Activated CD4-positive, alpha-beta T cell treated with anti-CD3 and anti-CD28 coated beads, Interleukin-2, amount 10 ng/mL, durations not matched to agents 7 days and 5 days (primary cell): ENCODE results near the gene NFAT5. TPM values are rescaled to one million over a fixed set of nuclear protein-coding genes. Genes with fewer than 3 reads are reported as not detected.
A peak's percentile ranks its signal among the peaks of the same experiment; 100 is the strongest.
"Not testable (repeated sequence)": the region's sequence is repeated elsewhere in the genome, so short reads cannot be mapped to it uniquely, and the experiment has no call there.

Source experiments
- CTCF ChIA-PET: fragments of 350-600 bp; sonication (Branson Sonifier 250); formaldehyde crosslinking; loops from one replicate; lab custom pipeline; 2021; ENCODE audit warnings: antibody characterized with exemption; lab: Charles Lee
- POLR2A ChIA-PET: fragments of 350-600 bp; sonication (Branson Sonifier 250); formaldehyde crosslinking; loops from one replicate; lab custom pipeline; 2021; ENCODE audit warnings: antibody characterized with exemption; lab: Charles Lee
- DNase-seq: peaks from one replicate; pipeline ENCODE4 v3.0.0-alpha.2; 2020
- H3K27ac Mint-ChIP-seq: one replicate; pipeline ENCODE4 v1.8.0; 2021; ENCODE audit warnings: mild to moderate bottlenecking, moderate library complexity, mixed read lengths
- H3K27me3 Mint-ChIP-seq: one replicate; pipeline ENCODE4 v1.8.0; 2021; ENCODE audit warnings: mixed read lengths
- H3K36me3 Mint-ChIP-seq: one replicate; pipeline ENCODE4 v1.8.0; 2021; ENCODE audit warnings: low read depth, mixed read lengths
- H3K4me1 Mint-ChIP-seq: one replicate; pipeline ENCODE4 v1.8.0; 2021; ENCODE audit warnings: mixed read lengths
- H3K4me3 Mint-ChIP-seq: one replicate; pipeline ENCODE4 v1.8.0; 2021; ENCODE audit warnings: mild to moderate bottlenecking, moderate library complexity, mixed read lengths
- H3K9me3 Mint-ChIP-seq: one replicate; pipeline ENCODE4 v1.8.0; 2021; ENCODE audit warnings: mixed read lengths
- total RNA-seq, 2 experiments: library from RNA; stranded (reverse); gene quantifications; one replicate each; pipeline ENCODE4 v1.2.3, GENCODE V29; 2021

NFAT5 gene
- 10 to 100 TPM; 18.5 to 19.5 TPM for total RNA-seq

DNA sequence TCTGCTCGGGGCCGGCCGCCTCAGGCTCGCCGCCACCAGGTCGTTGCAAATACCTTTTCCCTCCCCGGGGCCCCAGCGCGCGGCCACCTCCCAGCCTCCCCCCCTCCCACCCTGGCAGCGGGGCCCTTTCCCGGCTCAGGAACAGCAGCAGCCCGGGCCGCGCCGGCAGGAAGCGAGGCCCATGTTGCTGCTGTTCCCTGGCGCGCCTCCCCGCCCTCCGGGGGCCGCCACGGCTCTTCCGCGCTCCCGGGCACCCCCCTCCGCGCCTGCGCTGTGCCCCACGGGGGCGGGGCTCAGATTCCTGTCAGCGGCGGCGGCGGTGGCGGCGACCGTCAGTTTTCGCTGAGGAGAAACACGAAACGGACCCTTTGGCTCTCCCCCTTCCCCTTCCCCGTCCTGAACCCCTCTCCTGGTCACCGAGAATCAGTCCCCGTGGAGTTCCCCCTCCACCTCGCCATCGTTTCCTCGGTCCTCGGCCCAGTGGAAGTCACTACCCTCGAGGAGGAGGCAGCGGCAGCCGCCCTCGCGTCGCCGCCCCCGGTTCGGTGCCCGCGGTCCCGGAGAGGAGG, at the start of gene NFAT5:
NFAT5 (plus strand) TSS at position 296 of the 569 bp plus-strand sequence. CDS start 336 bp downstream, outside the sequence.
- Mint-ChIP-seq H3K27ac (peak within 1 kb of the TSS; percentile 98), H3K4me3 (peak within 1 kb of the TSS; percentile 96), H3K27me3 (no peaks in the 10 kb centered on the region), H3K9me3 (no peaks in the 10 kb centered on the region), H3K36me3 (peaks cover 9% of the 10 kb centered on the region), H3K4me1 (peaks cover 43% of the 10 kb centered on the region)
- CTCF ChIA-PET, result no interaction called here
- peak; percentile 84 for DNase-seq
- POLR2A ChIA-PET, result no interaction called here

DNA sequence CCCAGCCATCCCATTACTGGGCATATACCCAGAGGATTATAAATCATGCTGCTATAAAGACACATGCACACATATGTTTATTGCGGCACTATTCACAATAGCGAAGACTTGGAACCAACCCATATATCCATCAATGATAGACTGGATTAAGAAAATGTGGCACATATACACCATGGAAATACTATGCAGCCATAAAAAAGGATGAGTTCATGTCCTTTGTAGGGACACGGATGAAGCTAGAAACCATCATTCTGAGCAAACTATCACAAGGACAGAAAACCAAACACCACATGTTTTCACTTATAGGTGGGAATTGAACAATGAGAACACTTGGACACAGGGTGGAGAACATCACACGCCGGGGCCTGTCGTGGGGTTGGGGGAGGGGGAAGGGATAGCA, 47.9 kb upstream of the NFAT5 start:
- H3K9me3 Mint-ChIP-seq, H3K27me3 Mint-ChIP-seq, POLR2A ChIA-PET, H3K4me3 Mint-ChIP-seq, H3K27ac Mint-ChIP-seq, DNase-seq, CTCF ChIA-PET, H3K36me3 Mint-ChIP-seq: not testable (repeated sequence)
- H3K4me1 Mint-ChIP-seq, result peaks cover 19% of the 10 kb centered on the region

DNA sequence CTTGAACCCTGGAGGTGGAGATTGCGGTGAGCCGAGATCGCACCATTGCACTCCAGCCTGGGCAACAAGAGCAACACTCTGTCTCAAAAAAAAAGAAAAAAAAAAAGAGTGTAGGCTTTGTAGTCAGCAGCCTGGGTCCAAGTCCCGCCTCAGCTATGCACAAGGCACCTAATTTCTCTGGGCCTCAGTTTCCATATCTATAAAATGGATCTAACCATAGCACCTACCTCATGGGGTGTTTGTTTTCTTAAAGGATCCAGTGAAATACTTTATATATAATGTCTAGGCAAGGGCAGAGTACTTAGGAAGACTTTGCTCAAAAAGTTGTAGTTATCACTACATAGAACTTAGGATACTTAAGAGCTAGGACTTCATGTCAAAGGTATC, 45.4 kb upstream of the NFAT5 start:
- Mint-ChIP-seq H3K27ac (no peak overlapping the region), H3K9me3 (peaks cover 3% of the 10 kb centered on the region), H3K4me1 (peaks cover 19% of the 10 kb centered on the region), H3K4me3 (no peak overlapping the region), H3K36me3 (no peaks in the 10 kb centered on the region), H3K27me3 (no peaks in the 10 kb centered on the region)
- no peak for DNase-seq
- POLR2A ChIA-PET, result interaction anchor here (0.5 kb wide), 2 partner anchors 24 to 309 kb away, joined by 8 read pairs; no protein-coding TSS in a partner anchor
- CTCF ChIA-PET, result interaction anchor here (1.0 to 1.4 kb wide), 5 partner anchors 10 to 124 kb away, joined by 3 to 4 read pairs (median 4); no protein-coding TSS in a partner anchor

DNA sequence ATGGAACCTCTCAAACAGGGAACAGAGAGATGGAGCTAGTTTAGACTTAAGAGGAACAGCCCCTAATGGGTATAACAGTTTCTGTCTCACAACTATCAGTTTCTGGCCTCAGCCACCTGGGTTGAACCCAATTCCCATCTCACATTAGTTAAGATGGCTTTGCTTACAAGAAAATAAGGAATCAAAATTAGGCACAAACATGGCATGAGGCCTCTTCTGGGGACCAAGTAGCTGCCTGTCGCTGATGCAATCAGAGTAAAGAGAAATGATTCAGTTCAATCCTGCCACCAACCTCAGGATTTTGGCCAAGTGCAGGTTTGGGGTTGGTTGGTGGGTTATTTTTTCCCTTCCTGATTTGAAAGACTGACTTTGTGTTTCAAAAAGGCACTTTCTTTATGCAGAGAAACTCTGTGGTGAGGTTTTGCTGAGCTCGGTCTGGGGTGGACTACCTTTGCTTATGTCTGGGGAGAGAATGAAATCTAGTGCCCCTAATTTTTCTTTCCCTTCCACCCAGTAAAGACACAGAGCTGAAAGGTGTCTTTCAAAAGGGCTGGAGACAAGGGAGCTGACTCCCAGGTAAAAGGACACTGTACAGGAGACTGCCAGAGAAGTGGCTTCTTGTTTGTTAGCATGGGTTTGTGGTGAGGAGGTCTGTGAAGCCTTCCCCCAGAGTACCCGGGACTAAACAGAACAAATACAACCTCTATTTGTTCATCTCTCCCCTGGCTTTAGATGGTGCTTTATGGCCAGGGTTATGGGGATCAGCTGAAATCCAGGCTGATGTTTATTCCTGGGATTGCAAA, 44.8 kb upstream of the NFAT5 start:
- CTCF ChIA-PET, result interaction anchor here (0.6 to 1.4 kb wide), 6 partner anchors 9 to 125 kb away, joined by 3 to 4 read pairs (median 4); no protein-coding TSS in a partner anchor
- Mint-ChIP-seq H3K27me3 (no peaks in the 10 kb centered on the region), H3K9me3 (peaks cover 3% of the 10 kb centered on the region), H3K36me3 (no peaks in the 10 kb centered on the region), H3K27ac (peak overlapping the region; percentile 50), H3K4me3 (no peak overlapping the region), H3K4me1 (peaks cover 19% of the 10 kb centered on the region)
- peak; percentile 26 for DNase-seq
- POLR2A ChIA-PET, result interaction anchor here (0.5 to 0.6 kb wide), 3 partner anchors 18 to 309 kb away, joined by 3 to 8 read pairs (median 5); no protein-coding TSS in a partner anchor

GRCh38 chr16:69522041-69522578, 43.7 kb upstream of the NFAT5 start:
- no peaks in the 10 kb centered on the region for H3K27me3 Mint-ChIP-seq
- POLR2A ChIA-PET, result no interaction called here
- H3K4me1 Mint-ChIP-seq, result peaks cover 19% of the 10 kb centered on the region
- H3K36me3 Mint-ChIP-seq, result no peaks in the 10 kb centered on the region
- CTCF ChIA-PET, result interaction anchor here (0.5 kb wide), 1 partner anchor 19 kb away, joined by 3 read pairs; no protein-coding TSS in a partner anchor
- H3K4me3 Mint-ChIP-seq, result no peak overlapping the region
- no peak overlapping the region for H3K27ac Mint-ChIP-seq
- DNase-seq, result no peak
- H3K9me3 Mint-ChIP-seq, result peaks cover 3% of the 10 kb centered on the region

DNA sequence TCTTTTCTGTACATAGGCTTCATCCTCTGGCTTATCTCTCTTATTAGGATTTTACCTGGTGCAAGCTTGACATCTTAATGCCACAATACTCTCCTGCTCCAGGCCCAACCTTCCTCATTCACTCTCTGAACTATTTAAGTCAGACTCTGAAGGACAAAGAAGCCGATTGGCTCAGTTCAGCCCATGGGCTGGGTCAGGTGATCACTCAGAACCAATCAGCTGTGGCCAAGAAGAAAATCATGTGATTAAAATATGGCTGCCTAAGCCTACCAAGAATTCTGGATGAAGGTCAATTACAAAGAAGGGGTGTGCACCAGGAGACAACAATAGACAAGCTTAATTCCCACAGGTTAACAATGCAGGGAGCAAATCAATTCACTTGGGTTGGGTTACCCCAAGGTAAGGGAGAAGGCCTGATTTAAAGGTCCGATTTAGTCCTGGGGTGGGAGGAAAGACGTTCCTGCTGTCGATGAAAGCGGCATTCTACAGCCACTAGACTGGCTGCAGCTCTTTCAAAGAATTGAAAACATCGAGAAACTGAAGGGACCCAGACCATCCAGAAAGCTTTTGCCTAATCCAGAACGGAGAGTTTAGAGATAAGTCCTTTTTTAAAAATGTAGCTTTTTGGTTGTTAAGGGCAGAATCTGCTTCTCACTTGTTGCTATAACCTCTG, 42.9 kb upstream of the NFAT5 start:
- no peaks in the 10 kb centered on the region for H3K27me3 Mint-ChIP-seq
- ChIA-PET CTCF (interaction anchor here (0.5 kb wide), 1 partner anchor 20 kb away, joined by 3 read pairs; no protein-coding TSS in a partner anchor), POLR2A (no interaction called here)
- H3K36me3 Mint-ChIP-seq, result no peaks in the 10 kb centered on the region
- peaks cover 19% of the 10 kb centered on the region for H3K4me1 Mint-ChIP-seq
- no peak overlapping the region for H3K4me3 Mint-ChIP-seq
- H3K9me3 Mint-ChIP-seq, result peaks cover 3% of the 10 kb centered on the region
- DNase-seq, result no peak
- no peak overlapping the region for H3K27ac Mint-ChIP-seq

DNA sequence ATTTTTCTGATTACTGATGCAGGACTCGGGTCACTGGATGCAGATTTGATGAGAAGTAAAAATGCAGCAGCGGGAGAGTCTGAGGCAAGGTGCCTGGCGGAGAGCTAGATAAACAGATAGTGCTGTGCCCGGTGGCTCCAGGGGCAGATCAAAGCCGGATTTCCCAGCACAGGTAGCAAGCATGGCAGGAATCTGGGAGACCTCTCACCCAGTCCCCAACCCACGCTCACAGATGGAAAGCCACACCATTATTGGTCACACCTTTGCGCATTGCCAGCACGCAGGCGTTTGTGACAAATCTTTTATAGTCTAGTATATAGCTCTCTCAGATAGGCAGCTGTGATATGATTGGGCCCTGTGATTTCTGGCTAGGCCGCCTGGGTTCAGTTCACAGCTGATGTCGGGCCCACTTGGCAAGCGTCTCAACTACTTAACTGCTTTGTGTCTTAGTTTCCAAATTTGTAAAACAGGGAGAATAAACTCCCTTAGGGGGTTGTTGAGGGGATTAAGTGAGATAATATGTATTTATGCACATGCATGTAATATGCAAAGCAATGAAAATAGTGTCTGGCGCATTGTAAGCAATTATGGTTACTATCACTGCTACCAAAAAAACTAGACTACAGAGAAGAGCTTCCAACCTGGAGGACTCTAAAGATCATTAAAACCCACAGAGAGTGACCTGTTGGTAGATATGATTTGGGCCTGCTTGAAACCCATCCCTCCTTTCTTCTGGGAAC, 42.0 kb upstream of the NFAT5 start:
- ChIA-PET CTCF (no interaction called here), POLR2A (no interaction called here)
- Mint-ChIP-seq H3K36me3 (no peaks in the 10 kb centered on the region), H3K27ac (no peak overlapping the region), H3K4me1 (peaks cover 19% of the 10 kb centered on the region), H3K9me3 (peaks cover 2% of the 10 kb centered on the region), H3K4me3 (no peak overlapping the region), H3K27me3 (no peaks in the 10 kb centered on the region)
- DNase-seq, result no peak

- H3K27ac Mint-ChIP-seq, result no peak overlapping the region
- H3K9me3 Mint-ChIP-seq, result no peaks in the 10 kb centered on the region
- H3K36me3 Mint-ChIP-seq, result no peaks in the 10 kb centered on the region
- H3K4me1 Mint-ChIP-seq, result peaks cover 15% of the 10 kb centered on the region
- ChIA-PET POLR2A (no interaction called here), CTCF (interaction anchor here (1.1 kb wide), 1 partner anchor 84 kb away, joined by 3 read pairs; no protein-coding TSS in a partner anchor)
- no peak for DNase-seq
- no peaks in the 10 kb centered on the region for H3K27me3 Mint-ChIP-seq
- H3K4me3 Mint-ChIP-seq, result no peak overlapping the region
Measured at GRCh38 chr16:69526831-69527655, 38.7 kb upstream of the NFAT5 start.

DNA sequence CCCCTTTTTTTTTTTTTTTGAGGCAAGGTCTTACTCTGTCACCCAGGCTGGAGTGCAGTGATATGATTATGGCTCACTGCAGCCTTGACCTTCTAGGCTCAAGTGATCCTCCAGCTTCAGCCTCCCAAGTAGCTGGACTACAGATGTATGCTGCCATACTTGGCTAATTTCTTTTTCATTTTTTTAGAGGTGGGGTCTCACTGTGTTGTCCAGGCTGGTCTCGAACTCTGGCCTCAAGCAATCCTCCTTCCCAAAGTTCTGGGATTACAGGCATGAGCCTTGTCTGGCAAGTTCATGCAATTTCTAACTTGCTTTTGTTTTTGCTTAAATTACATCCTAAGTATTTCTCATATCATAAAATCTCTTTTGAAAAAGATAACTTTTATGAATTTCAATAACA, 33.8 kb upstream of the NFAT5 start:
- Mint-ChIP-seq H3K27me3 (no peaks in the 10 kb centered on the region), H3K36me3 (no peaks in the 10 kb centered on the region), H3K4me3 (no peak overlapping the region), H3K27ac (no peak overlapping the region), H3K9me3 (no peaks in the 10 kb centered on the region), H3K4me1 (peaks cover 13% of the 10 kb centered on the region)
- POLR2A ChIA-PET, result no interaction called here
- CTCF ChIA-PET, result no interaction called here
- no peak for DNase-seq

- ChIA-PET POLR2A (no interaction called here), CTCF (interaction anchor here (0.6 kb wide), 2 partner anchors 42 to 222 kb away, joined by 3 read pairs; no protein-coding TSS in a partner anchor)
- no peaks in the 10 kb centered on the region for H3K36me3 Mint-ChIP-seq
- DNase-seq, result no peak
- no peak overlapping the region for H3K4me3 Mint-ChIP-seq
- H3K9me3 Mint-ChIP-seq, result no peaks in the 10 kb centered on the region
- H3K27me3 Mint-ChIP-seq, result no peaks in the 10 kb centered on the region
- peaks cover 13% of the 10 kb centered on the region for H3K4me1 Mint-ChIP-seq
- no peak overlapping the region for H3K27ac Mint-ChIP-seq
Measured at GRCh38 chr16:69532641-69533455, 32.9 kb upstream of the NFAT5 start.

- H3K4me1 Mint-ChIP-seq, result peaks cover 13% of the 10 kb centered on the region
- no peak for DNase-seq
- no peaks in the 10 kb centered on the region for H3K9me3 Mint-ChIP-seq
- POLR2A ChIA-PET, result no interaction called here
- H3K27ac Mint-ChIP-seq, result no peak overlapping the region
- H3K36me3 Mint-ChIP-seq, result no peaks in the 10 kb centered on the region
- CTCF ChIA-PET, result interaction anchor here (0.6 to 0.7 kb wide), 2 partner anchors 112 to 223 kb away, joined by 3 to 5 read pairs; no protein-coding TSS in a partner anchor
- no peaks in the 10 kb centered on the region for H3K27me3 Mint-ChIP-seq
- no peak overlapping the region for H3K4me3 Mint-ChIP-seq
Measured at GRCh38 chr16:69534720-69535119, 31.0 kb upstream of the NFAT5 start.
